ENCODE results near the gene CTNND1. TPM values are rescaled to one million over a fixed set of nuclear protein-coding genes. Genes with fewer than 3 reads are reported as not detected.

CTNND1 gene
- total and polyA plus RNA-seq, 10 of the 15 experiments (the other 5 are each of a cell fraction or from before 2014, with no cell fraction given) = 4.7 to 70.0 (median 30.0) TPM

DNA sequence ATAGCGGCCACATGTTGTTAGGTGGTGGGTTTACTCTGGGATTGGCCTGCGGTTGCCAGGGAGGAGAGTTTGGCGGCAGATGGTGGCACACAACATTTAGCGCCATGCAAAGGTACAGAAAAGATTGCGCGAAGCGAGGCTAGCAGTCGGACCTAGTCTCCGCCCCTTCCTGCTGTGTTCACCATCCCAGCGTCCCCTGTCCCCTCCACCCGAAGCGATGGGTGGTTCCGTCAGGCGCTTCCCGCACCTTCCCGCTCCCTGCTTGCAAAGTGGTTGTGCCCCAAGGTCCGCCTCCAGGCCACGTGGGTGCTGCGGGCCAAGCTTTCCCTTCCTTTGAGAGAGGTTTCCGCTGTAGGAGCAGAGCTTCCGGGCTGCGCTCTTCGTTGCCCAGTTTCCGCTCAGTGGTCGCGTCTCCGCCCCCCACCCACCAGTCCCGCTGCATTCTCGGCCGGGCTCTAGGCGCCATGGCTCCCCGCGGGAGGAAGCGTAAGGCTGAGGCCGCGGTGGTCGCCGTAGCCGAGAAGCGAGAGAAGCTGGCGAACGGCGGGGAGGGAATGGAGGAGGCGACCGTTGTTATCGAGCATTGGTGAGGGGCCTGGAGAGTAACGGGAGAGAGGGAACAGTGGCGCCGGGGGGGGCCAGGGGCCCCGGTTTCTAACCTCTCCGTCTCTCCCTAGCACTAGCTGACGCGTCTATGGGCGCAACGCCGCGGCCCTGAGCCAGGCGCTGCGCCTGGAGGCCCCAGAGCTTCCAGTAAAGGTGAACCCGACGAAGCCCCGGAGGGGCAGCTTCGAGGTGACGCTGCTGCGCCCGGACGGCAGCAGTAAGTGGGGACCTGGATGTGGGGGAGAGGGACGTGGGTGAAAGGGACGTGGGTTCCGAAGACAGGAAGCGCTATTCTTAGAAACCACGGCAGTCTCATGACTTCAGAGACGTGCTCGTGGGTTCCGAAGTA is 20.2 kb upstream of the CTNND1 start, which contains the start of gene SELENOH (continued):
- TF ChIP-seq TCF3 (IDR thresholded peaks at IDR 0.05; ENCODE audit: borderline replicate concordance, insufficient read depth, low read depth, low read length) = peak; percentile 81
- TF ChIP-seq, protein P1, sequence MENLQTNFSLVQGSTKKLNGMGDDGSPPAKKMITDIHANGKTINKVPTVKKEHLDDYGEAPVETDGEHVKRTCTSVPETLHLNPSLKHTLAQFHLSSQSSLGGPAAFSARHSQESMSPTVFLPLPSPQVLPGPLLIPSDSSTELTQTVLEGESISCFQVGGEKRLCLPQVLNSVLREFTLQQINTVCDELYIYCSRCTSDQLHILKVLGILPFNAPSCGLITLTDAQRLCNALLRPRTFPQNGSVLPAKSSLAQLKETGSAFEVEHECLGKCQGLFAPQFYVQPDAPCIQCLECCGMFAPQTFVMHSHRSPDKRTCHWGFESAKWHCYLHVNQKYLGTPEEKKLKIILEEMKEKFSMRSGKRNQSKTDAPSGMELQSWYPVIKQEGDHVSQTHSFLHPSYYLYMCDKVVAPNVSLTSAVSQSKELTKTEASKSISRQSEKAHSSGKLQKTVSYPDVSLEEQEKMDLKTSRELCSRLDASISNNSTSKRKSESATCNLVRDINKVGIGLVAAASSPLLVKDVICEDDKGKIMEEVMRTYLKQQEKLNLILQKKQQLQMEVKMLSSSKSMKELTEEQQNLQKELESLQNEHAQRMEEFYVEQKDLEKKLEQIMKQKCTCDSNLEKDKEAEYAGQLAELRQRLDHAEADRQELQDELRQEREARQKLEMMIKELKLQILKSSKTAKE (IDR thresholded peaks at IDR 0.05; ENCODE audit: low read depth, poor library complexity, severe bottlenecking) = peak; percentile 65
- TF ChIP-seq PAX5 (IDR thresholded peaks at IDR 0.05; ENCODE audit: borderline replicate concordance, low read depth, low read length) = peak; percentile 63; the same call in 1 of the 2 replicates
- TF ChIP-seq MEF2B (IDR thresholded peaks at IDR 0.05; ENCODE audit: partially characterized antibody, poor library complexity, severe bottlenecking) = peak; percentile 65
- TF ChIP-seq SREBF1 (IDR thresholded peaks at IDR 0.05; ENCODE audit: low read length) = peak; percentile 93
- peak; percentile 70; the same call in 1 of the 2 replicates for TF ChIP-seq SMAD5 (IDR thresholded peaks at IDR 0.05; ENCODE audit: low read depth)
- TF ChIP-seq, protein P2, sequence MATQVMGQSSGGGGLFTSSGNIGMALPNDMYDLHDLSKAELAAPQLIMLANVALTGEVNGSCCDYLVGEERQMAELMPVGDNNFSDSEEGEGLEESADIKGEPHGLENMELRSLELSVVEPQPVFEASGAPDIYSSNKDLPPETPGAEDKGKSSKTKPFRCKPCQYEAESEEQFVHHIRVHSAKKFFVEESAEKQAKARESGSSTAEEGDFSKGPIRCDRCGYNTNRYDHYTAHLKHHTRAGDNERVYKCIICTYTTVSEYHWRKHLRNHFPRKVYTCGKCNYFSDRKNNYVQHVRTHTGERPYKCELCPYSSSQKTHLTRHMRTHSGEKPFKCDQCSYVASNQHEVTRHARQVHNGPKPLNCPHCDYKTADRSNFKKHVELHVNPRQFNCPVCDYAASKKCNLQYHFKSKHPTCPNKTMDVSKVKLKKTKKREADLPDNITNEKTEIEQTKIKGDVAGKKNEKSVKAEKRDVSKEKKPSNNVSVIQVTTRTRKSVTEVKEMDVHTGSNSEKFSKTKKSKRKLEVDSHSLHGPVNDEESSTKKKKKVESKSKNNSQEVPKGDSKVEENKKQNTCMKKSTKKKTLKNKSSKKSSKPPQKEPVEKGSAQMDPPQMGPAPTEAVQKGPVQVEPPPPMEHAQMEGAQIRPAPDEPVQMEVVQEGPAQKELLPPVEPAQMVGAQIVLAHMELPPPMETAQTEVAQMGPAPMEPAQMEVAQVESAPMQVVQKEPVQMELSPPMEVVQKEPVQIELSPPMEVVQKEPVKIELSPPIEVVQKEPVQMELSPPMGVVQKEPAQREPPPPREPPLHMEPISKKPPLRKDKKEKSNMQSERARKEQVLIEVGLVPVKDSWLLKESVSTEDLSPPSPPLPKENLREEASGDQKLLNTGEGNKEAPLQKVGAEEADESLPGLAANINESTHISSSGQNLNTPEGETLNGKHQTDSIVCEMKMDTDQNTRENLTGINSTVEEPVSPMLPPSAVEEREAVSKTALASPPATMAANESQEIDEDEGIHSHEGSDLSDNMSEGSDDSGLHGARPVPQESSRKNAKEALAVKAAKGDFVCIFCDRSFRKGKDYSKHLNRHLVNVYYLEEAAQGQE (IDR thresholded peaks at IDR 0.05; ENCODE audit: low read depth, low read length) = peak; percentile 51
- peak; percentile 82 for TF ChIP-seq TAF1 (IDR thresholded peaks at IDR 0.05; ENCODE audit: borderline replicate concordance, low read depth, low read length)
- no peak for TF ChIP-seq RAD21 (IDR thresholded peaks at IDR 0.05; ENCODE audit: insufficient read depth, low read depth, low read length)
- TF ChIP-seq STAT1 (conservative IDR thresholded peaks at IDR 0.05) = no peak; the same call in 1 of the 2 replicates
- TF ChIP-seq ZSCAN29 (IDR thresholded peaks at IDR 0.05) = no peak
- TF ChIP-seq TCF7 (IDR thresholded peaks at IDR 0.05; ENCODE audit: borderline replicate concordance) = no peak; the same call in 1 of the 2 replicates
- TF ChIP-seq SMAD1 (IDR thresholded peaks at IDR 0.05; ENCODE audit: low read depth, partially characterized antibody) = no peak
- TF ChIP-seq GATAD2B (conservative IDR thresholded peaks at IDR 0.05; ENCODE audit: low read depth) = no peak
- TF ChIP-seq ZNF622 (IDR thresholded peaks at IDR 0.05) = no peak
- TF ChIP-seq RB1 (IDR thresholded peaks at IDR 0.05; ENCODE audit: borderline replicate concordance) = peak; percentile 97; the same call in 1 of the 2 replicates
- TF ChIP-seq, protein P3, sequence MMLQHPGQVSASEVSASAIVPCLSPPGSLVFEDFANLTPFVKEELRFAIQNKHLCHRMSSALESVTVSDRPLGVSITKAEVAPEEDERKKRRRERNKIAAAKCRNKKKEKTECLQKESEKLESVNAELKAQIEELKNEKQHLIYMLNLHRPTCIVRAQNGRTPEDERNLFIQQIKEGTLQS (IDR thresholded peaks at IDR 0.05; ENCODE audit: borderline replicate concordance, extremely low read depth, low read depth, low read length) = no peak
- peak; percentile 92 for TF ChIP-seq ATF7 (IDR thresholded peaks at IDR 0.05; ENCODE audit: low read depth)
- no peak for TF ChIP-seq STAT3 (IDR thresholded peaks at IDR 0.05; ENCODE audit: low read depth, low read length)
- no peak for TF ChIP-seq SREBF2 (IDR thresholded peaks at IDR 0.05; ENCODE audit: low read length)
- TF ChIP-seq POLR2AphosphoS2 (IDR thresholded peaks at IDR 0.05; ENCODE audit: low read depth, low read length) = peak; percentile 80

Data from GM12878 (cell line).